HepG2 (cell line): ENCODE measurements around the gene TMEM62. TPM values are rescaled to one million over a fixed set of nuclear protein-coding genes. Genes with fewer than 3 reads are reported as not detected.

Source experiments
- ATAC-seq: fragments of 200-7000 bp; cut with Tn5 transposase; 3 replicates; pipeline ENCODE4 v1.9.1; 2020; ENCODE audit warnings: mild to moderate bottlenecking, moderate library complexity
- BruUV-seq: library from RNA; stranded (reverse); fragments of 400-500 nt; replicated peaks from 2 replicates; lab custom pipeline; 2021; lab: Mats Ljungman, UMichigan
- CTCF ChIA-PET: fragments of 300-600 bp; formaldehyde crosslinking; extraction: SDS; loops from one replicate; lab custom pipeline; 2021; ENCODE audit warnings: low total read pairs, inconsistent platforms, low intra/inter-chr PET ratio; lab: Yijun Ruan, JAX
- POLR2A ChIA-PET: fragments of 350-600 bp; sonication (Branson Sonifier 250); formaldehyde crosslinking; loops from one replicate; lab custom pipeline; 2020; ENCODE audit warnings: antibody characterized with exemption, inconsistent platforms; lab: Yijun Ruan, JAX
- DNase-seq: peaks from one replicate; pipeline ENCODE4 v3.0.0-alpha.2; 2015; ENCODE audit warnings: low spot score
- FAIRE-seq: peaks from 3 replicates; lab custom pipeline; 2011; peaks lifted over from hg19 to GRCh38; lab: Jason Lieb, UNC
- H2AFZ ChIP-seq: one replicate; pipeline ENCODE4 v1.6.1; 2011; ENCODE audit warnings: low read length, inconsistent platforms
- H3K27ac ChIP-seq: fragments of 300-600 bp; 3 replicates; pipeline ENCODE4 v1.8.0; 2011; ENCODE audit warnings: mixed run types, mild to moderate bottlenecking, mixed read lengths, low read length, inconsistent platforms; ENCODE audit not compliant: insufficient read depth; ENCODE audit errors: extremely low read length
- H3K27me3 ChIP-seq, 2 experiments: fragments of 200-600 bp in 1 of 2; 2 replicates in 1 of 2; 3 replicates in 1 of 2; pipeline versions ENCODE4 v1.6.0 to v1.8.0; 2011; ENCODE audit warnings: low read length in 2 of 2, mild to moderate bottlenecking in 2 of 2, moderate library complexity in 2 of 2, inconsistent platforms in 1 of 2; ENCODE audit not compliant: insufficient read depth in 2 of 2, control insufficient read depth in 1 of 2
- H3K36me3 ChIP-seq, 2 experiments: fragments of 200-600 bp in 1 of 2; replicated peaks in 1 of 2; 2 replicates in 1 of 2; 3 replicates in 1 of 2; pipeline versions ENCODE4 v1.5.1 to v1.8.0; 2011; ENCODE audit warnings: low read length in 2 of 2, inconsistent platforms in 1 of 2; ENCODE audit not compliant: insufficient read depth in 2 of 2, control insufficient read depth in 1 of 2
- H3K4me1 ChIP-seq: 2 replicates; pipeline ENCODE4 v1.5.1; 2012; ENCODE audit warnings: low read length, inconsistent platforms; ENCODE audit not compliant: insufficient read depth
- H3K4me2 ChIP-seq: 2 replicates; pipeline ENCODE4 v1.6.0; 2011; ENCODE audit warnings: low read depth, low read length, inconsistent platforms
- H3K4me3 ChIP-seq, 3 experiments: fragments of 200-600 bp in 1 of 3; sonication (generic), shearing (Covaris generic) in 1 of 3; replicated peaks in 1 of 3; 2 replicates each; pipeline ENCODE4 v1.5.1; 2011 to 2016; ENCODE audit warnings: low read length in 3 of 3, inconsistent platforms in 2 of 3, low read depth in 2 of 3, mild to moderate bottlenecking in 2 of 3, control low read depth in 1 of 3, mixed read lengths in 1 of 3; ENCODE audit not compliant: insufficient read depth in 1 of 3
- H3K79me2 ChIP-seq: one replicate; pipeline ENCODE4 v1.6.1; 2011; ENCODE audit warnings: low read length, inconsistent platforms; ENCODE audit not compliant: insufficient read depth
- H3K9ac ChIP-seq: 2 replicates; pipeline ENCODE4 v1.6.0; 2011; ENCODE audit warnings: mild to moderate bottlenecking, low read depth, low read length, inconsistent platforms; ENCODE audit not compliant: insufficient read depth
- H3K9me3 ChIP-seq: 2 replicates; pipeline ENCODE4 v1.5.1; 2012; ENCODE audit warnings: mild to moderate bottlenecking, low read length
- H4K20me1 ChIP-seq: 2 replicates; pipeline ENCODE4 v1.6.0; 2011; ENCODE audit warnings: inconsistent platforms, mild to moderate bottlenecking, low read length, moderate library complexity; ENCODE audit not compliant: insufficient read depth
- BRCA1 ChIP-seq: sonication (generic); formaldehyde crosslinking; IDR thresholded peaks from 2 replicates; pipeline ENCODE4 v1.4.0; 2020; ENCODE audit warnings: missing genetic modification reagents
- GATA4 ChIP-seq: sonication (generic); IDR thresholded peaks from 2 replicates; pipeline ENCODE4 v1.6.1; 2016; ENCODE audit warnings: antibody characterized with exemption, low read depth, borderline replicate concordance
- GATAD2A ChIP-seq: IDR thresholded peaks from 2 replicates; pipeline ENCODE4 v1.6.1; 2016
- JDP2 ChIP-seq: sonication (generic); formaldehyde crosslinking; IDR thresholded peaks from 2 replicates; pipeline ENCODE4 v1.8.1; 2022; ENCODE audit warnings: missing genetic modification reagents, borderline replicate concordance
- KDM1A ChIP-seq: IDR thresholded peaks from 2 replicates; pipeline ENCODE4 v1.6.1; 2016; ENCODE audit warnings: missing compliant biosample characterization
- U2AF2 ChIP-seq: fragments of 200-400 bp; formaldehyde crosslinking; IDR thresholded peaks from 2 replicates; pipeline ENCODE4 v1.6.1; 2017; ENCODE audit warnings: low read depth, mild to moderate bottlenecking, low read length
- ZFP1 ChIP-seq: IDR thresholded peaks from 2 replicates; pipeline ENCODE4 v1.6.1; 2016
- ZNF33A ChIP-seq: sonication (generic); formaldehyde crosslinking; IDR thresholded peaks from 2 replicates; pipeline ENCODE4 v1.5.1; 2020; ENCODE audit warnings: missing genetic modification reagents, mild to moderate bottlenecking, moderate library complexity, borderline replicate concordance
- ZNF776 ChIP-seq: sonication (generic); formaldehyde crosslinking; IDR thresholded peaks from 2 replicates; pipeline ENCODE4 v1.4.0; 2020; ENCODE audit warnings: mild to moderate bottlenecking, missing genetic modification reagents
- WGBS: methylation state at CpG from one replicate; pipeline ENCODE4 v1.1.6; 2017; ENCODE audit warnings: low lambda C conversion rate; 5-methylcytosine and 5-hydroxymethylcytosine counted together
- in situ Hi-C: cut with HindIII; loops from 2 replicates; pipeline ENCODE4 v1.10.0; 2017; ENCODE audit warnings: low pct_unique_long_range_greater_than_20kb; ENCODE audit not compliant: extremely low pct_ligation_motif_present
- intact Hi-C: fragments of 100-400 bp; cut with micrococcal nuclease; formaldehyde crosslinking; loops from one replicate; pipeline ENCODE4 v1.10.0; 2022; ENCODE audit not compliant: unreplicated experiment
- polyA plus RNA-seq, 8 experiments: library from polyadenylated mRNA; depleted of rRNA in 3 of 8; stranded (reverse) in 7 of 8; unstranded in 1 of 8; fragments of >200 nt; fragmentation: Illumina TruSeq in 4 of 8; extraction: Trizol in 4 of 8; gene quantifications; 2 replicates each; pipeline versions ENCODE4 v1.2.1 to v1.2.3, GENCODE V29; 2011 to 2016; ENCODE audit warnings: low read depth in 4 of 8, missing spikeins in 1 of 8, mixed read lengths in 1 of 8; ENCODE audit not compliant: insufficient read depth in 1 of 8
- total RNA-seq, 5 experiments: library from RNA; depleted of rRNA; stranded (reverse); fragments of >200 nt; fragmentation: Illumina TruSeq; extraction: Trizol; gene quantifications; 2 replicates each; pipeline ENCODE4 v1.2.3, GENCODE V29; 2016; ENCODE audit warnings: low read depth in 1 of 5
- TF ChIP-seq, protein P1 (sequence below): sonication (generic); formaldehyde crosslinking; IDR thresholded peaks from 2 replicates; pipeline ENCODE4 v1.5.0; 2020; ENCODE audit warnings: missing genetic modification reagents
- TF ChIP-seq, protein P2 (sequence below): sonication (generic); formaldehyde crosslinking; IDR thresholded peaks from 2 replicates; pipeline ENCODE4 v1.4.0; 2020; ENCODE audit warnings: missing genetic modification reagents, borderline replicate concordance

TMEM62 gene
- total and polyA plus RNA-seq, 2 of the 13 experiments (the other 11 are each of a cell fraction or from before 2014, with no cell fraction given) = 14.2 to 20.9 TPM

DNA sequence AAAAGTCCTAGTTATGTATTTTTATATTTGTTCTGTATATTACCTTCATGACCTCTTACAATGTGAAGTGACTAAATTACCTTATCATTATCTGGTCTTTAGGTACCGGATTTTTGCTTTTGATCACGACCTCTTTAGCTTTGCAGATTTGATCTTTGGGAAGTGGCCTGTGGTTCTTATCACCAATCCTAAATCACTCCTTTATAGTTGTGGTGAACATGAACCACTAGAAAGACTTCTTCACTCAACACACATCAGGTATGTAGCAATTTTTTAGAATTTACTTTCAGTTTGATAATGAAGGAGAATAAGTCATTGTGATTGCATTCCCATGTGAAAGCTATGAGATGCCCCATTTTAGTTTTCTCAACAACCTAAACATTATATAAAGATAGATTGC lies 18.3 kb downstream of the TMEM62 start:
- Histone ChIP-seq H2AFZ (no peak overlapping the region), H3K27me3 (no peaks in the 10 kb centered on the region; a peak in 1 of 5 replicates), H3K27ac (no peak overlapping the region), H3K4me1 (no peaks in the 10 kb centered on the region), H3K9ac (no peak overlapping the region), H3K36me3 (peaks cover 2 to 64% of the 10 kb centered on the region in 2 experiments), H4K20me1 (no peaks in the 10 kb centered on the region; the same call in 1 of the 2 replicates), H3K9me3 (no peaks in the 10 kb centered on the region), H3K79me2 (no peaks in the 10 kb centered on the region), H3K4me3 (no peak overlapping the region), H3K4me2 (no peak overlapping the region)
- CTCF ChIA-PET = no interaction called here
- no TSS peak for BruUV-seq
- POLR2A ChIA-PET = no interaction called here
- intact Hi-C loops = no loop called here
- TF ChIP-seq U2AF2 (no peak), ZNF776 (no peak), GATAD2A (CRISPR knock-in tag) (no peak), KDM1A (CRISPR knock-in tag) (no peak), BRCA1 (CRISPR knock-in tag) (no peak), ZNF33A (CRISPR knock-in tag) (no peak), GATA4 (no peak), ZFP1 (CRISPR knock-in tag) (no peak), JDP2 (CRISPR knock-in tag) (no peak)
- TF ChIP-seq, protein P1, sequence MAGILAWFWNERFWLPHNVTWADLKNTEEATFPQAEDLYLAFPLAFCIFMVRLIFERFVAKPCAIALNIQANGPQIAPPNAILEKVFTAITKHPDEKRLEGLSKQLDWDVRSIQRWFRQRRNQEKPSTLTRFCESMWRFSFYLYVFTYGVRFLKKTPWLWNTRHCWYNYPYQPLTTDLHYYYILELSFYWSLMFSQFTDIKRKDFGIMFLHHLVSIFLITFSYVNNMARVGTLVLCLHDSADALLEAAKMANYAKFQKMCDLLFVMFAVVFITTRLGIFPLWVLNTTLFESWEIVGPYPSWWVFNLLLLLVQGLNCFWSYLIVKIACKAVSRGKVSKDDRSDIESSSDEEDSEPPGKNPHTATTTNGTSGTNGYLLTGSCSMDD (CRISPR knock-in tag) = no peak
- TF ChIP-seq, protein P2, sequence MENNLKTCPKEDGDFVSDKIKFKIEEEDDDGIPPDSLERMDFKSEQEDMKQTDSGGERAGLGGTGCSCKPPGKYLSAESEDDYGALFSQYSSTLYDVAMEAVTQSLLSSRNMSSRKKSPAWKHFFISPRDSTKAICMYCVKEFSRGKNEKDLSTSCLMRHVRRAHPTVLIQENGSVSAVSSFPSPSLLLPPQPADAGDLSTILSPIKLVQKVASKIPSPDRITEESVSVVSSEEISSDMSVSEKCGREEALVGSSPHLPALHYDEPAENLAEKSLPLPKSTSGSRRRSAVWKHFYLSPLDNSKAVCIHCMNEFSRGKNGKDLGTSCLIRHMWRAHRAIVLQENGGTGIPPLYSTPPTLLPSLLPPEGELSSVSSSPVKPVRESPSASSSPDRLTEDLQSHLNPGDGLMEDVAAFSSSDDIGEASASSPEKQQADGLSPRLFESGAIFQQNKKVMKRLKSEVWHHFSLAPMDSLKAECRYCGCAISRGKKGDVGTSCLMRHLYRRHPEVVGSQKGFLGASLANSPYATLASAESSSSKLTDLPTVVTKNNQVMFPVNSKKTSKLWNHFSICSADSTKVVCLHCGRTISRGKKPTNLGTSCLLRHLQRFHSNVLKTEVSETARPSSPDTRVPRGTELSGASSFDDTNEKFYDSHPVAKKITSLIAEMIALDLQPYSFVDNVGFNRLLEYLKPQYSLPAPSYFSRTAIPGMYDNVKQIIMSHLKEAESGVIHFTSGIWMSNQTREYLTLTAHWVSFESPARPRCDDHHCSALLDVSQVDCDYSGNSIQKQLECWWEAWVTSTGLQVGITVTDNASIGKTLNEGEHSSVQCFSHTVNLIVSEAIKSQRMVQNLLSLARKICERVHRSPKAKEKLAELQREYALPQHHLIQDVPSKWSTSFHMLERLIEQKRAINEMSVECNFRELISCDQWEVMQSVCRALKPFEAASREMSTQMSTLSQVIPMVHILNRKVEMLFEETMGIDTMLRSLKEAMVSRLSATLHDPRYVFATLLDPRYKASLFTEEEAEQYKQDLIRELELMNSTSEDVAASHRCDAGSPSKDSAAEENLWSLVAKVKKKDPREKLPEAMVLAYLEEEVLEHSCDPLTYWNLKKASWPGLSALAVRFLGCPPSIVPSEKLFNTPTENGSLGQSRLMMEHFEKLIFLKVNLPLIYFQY (CRISPR knock-in tag) = no peak
- in situ Hi-C loops = no loop called here
- no peak for DNase-seq
- no peak for ATAC-seq
- WGBS = 96% methylated on average over 2 of the region's 2 CpGs
- FAIRE-seq = no peak
